HG03520 (cell line): ENCODE results near the gene TNFRSF25.

Source experiments
- ATAC-seq: cut with Tn5 transposase; IDR thresholded peaks from one replicate; pipeline ENCODE4 v1.9.1; 2021; ENCODE audit warnings: mild to moderate bottlenecking, moderate library complexity; ENCODE audit not compliant: unreplicated experiment

TNFRSF25 gene

GRCh38 chr1:6488602-6489382, 22.8 kb upstream of the TNFRSF25 start:
- no peak for ATAC-seq

- no peak for ATAC-seq
These were observed 22.0 kb upstream of the TNFRSF25 start for GRCh38 chr1:6487804-6488484.

GRCh38 chr1:6486433-6487011, 20.5 kb upstream of the TNFRSF25 start:
- ATAC-seq, result no peak

GRCh38 chr1:6485168-6486101, 19.5 kb upstream of the TNFRSF25 start:
- no peak for ATAC-seq

- no peak for ATAC-seq
These were observed 18.8 kb upstream of the TNFRSF25 start for GRCh38 chr1:6484826-6485167.

GRCh38 chr1:6483761-6484117, 17.8 kb upstream of the TNFRSF25 start:
- ATAC-seq, result no peak

GRCh38 chr1:6483017-6483760, 17.2 kb upstream of the TNFRSF25 start:
- no peak for ATAC-seq

GRCh38 chr1:6481820-6482219, 15.8 kb upstream of the TNFRSF25 start:
- ATAC-seq, result no peak

GRCh38 chr1:6477039-6477820, 11.3 kb upstream of the TNFRSF25 start:
- no peak for ATAC-seq

GRCh38 chr1:6476483-6476882, 10.5 kb upstream of the TNFRSF25 start:
- ATAC-seq, result no peak

GRCh38 chr1:6475381-6476133, 9.6 kb upstream of the TNFRSF25 start:
- no peak for ATAC-seq

- ATAC-seq, result no peak
These were observed 8.9 kb upstream of the TNFRSF25 start for GRCh38 chr1:6474815-6475282.

GRCh38 chr1:6473974-6474814, 8.2 kb upstream of the TNFRSF25 start:
- no peak for ATAC-seq

- no peak for ATAC-seq
These were observed 7.2 kb upstream of the TNFRSF25 start for GRCh38 chr1:6473156-6473555.

- no peak for ATAC-seq
These were observed 6.4 kb upstream of the TNFRSF25 start for GRCh38 chr1:6472391-6472790.

- ATAC-seq, result no peak
These were observed 6.0 kb upstream of the TNFRSF25 start for GRCh38 chr1:6471970-6472368.

GRCh38 chr1:6471086-6471969, 5.4 kb upstream of the TNFRSF25 start:
- ATAC-seq, result no peak
